Activated CD4-positive, alpha-beta T cell treated with anti-CD3 and anti-CD28 coated beads, Interleukin-2, amount 50 U/mL, for 16 hours (primary cell): ENCODE data around the gene WASL.
"Not testable (repeated sequence)": the region's sequence is repeated elsewhere in the genome, so short reads cannot be mapped to it uniquely, and the experiment has no call there.

Experiments
- DNase-seq: peaks from one replicate; pipeline ENCODE4 v3.0.0-alpha.2; 2020

Gene WASL

GRCh38 chr7:123748734-123749536 lies at the start of gene WASL:
Gene WASL (minus strand): TSS chr7:123749003. CDS start chr7:123748734, 269 bp downstream.
- peak; percentile 93 for DNase-seq

GRCh38 chr7:123797673-123798531 lies 49.1 kb upstream of the WASL start:
- peak; percentile 20 for DNase-seq

GRCh38 chr7:123796568-123796967 lies 47.8 kb upstream of the WASL start:
- DNase-seq: no peak

- no peak for DNase-seq
These were observed 47.1 kb upstream of the WASL start for GRCh38 chr7:123795917-123796316.

- DNase-seq: not testable (repeated sequence)
These were observed 46.3 kb upstream of the WASL start for GRCh38 chr7:123795116-123795515.

GRCh38 chr7:123792547-123792946 lies 43.7 kb upstream of the WASL start:
- DNase-seq: no peak

GRCh38 chr7:123791001-123791400 lies 42.2 kb upstream of the WASL start:
- DNase-seq: no peak

GRCh38 chr7:123789817-123790216 lies 41.0 kb upstream of the WASL start:
- no peak for DNase-seq

- no peak for DNase-seq
These were observed 40.5 kb upstream of the WASL start for GRCh38 chr7:123789206-123789784.

GRCh38 chr7:123788584-123788983 lies 39.8 kb upstream of the WASL start:
- no peak for DNase-seq

- DNase-seq: no peak
These were observed 38.6 kb upstream of the WASL start for GRCh38 chr7:123787220-123788007.

- DNase-seq: no peak
These were observed 35.5 kb upstream of the WASL start for GRCh38 chr7:123784263-123784662.

- DNase-seq: no peak
These were observed 35.0 kb upstream of the WASL start for GRCh38 chr7:123783820-123784219.

GRCh38 chr7:123782071-123782798 lies 33.4 kb upstream of the WASL start:
- no peak for DNase-seq

- DNase-seq: not testable (repeated sequence)
These were observed 31.7 kb upstream of the WASL start for GRCh38 chr7:123780472-123780871.

- DNase-seq: no peak
These were observed 25.7 kb upstream of the WASL start for GRCh38 chr7:123774496-123774895.

GRCh38 chr7:123773481-123773880 lies 24.7 kb upstream of the WASL start:
- no peak for DNase-seq

- DNase-seq: no peak
These were observed 23.8 kb upstream of the WASL start for GRCh38 chr7:123772652-123773051.

GRCh38 chr7:123771846-123772245 lies 23.0 kb upstream of the WASL start:
- no peak for DNase-seq

- DNase-seq: no peak
These were observed 22.5 kb upstream of the WASL start for GRCh38 chr7:123771256-123771655.

- peak; percentile 77 for DNase-seq
These were observed 21.6 kb upstream of the WASL start for GRCh38 chr7:123770378-123770777.

- DNase-seq: no peak
These were observed 20.6 kb upstream of the WASL start for GRCh38 chr7:123769371-123769770.
